CD4-positive, alpha-beta T cell treated with Interleukin-2 at 100 ng/mL for 4 hours (primary cell): Measurements from ENCODE around the gene EHD1.

Experiments used
- DNase-seq: peaks from one replicate; pipeline ENCODE4 v3.0.0-alpha.2; 2020; ENCODE audit warnings: low spot score

The EHD1 gene

GRCh38 chr11:64872790-64873488, 5.5 kb downstream of the EHD1 start:
- DNase-seq = no peak

- DNase-seq = no peak
These were observed 6.9 kb downstream of the EHD1 start for GRCh38 chr11:64871492-64871891.

- no peak for DNase-seq
These were observed 7.4 kb downstream of the EHD1 start for GRCh38 chr11:64870893-64871466.

- no peak for DNase-seq
These were observed 8.1 kb downstream of the EHD1 start for GRCh38 chr11:64870176-64870892.

GRCh38 chr11:64869571-64870175, 8.7 kb downstream of the EHD1 start:
- DNase-seq = no peak

GRCh38 chr11:64868904-64869570, 9.4 kb downstream of the EHD1 start:
- no peak for DNase-seq

- DNase-seq = no peak
These were observed 10.5 kb downstream of the EHD1 start for GRCh38 chr11:64867748-64868462.

GRCh38 chr11:64866173-64866491, 12.3 kb downstream of the EHD1 start:
- DNase-seq = no peak

- peak; percentile 67 for DNase-seq
These were observed 12.9 kb downstream of the EHD1 start for GRCh38 chr11:64865286-64866172.

- peak; percentile 58 for DNase-seq
These were observed 13.7 kb downstream of the EHD1 start for GRCh38 chr11:64864473-64865285.

GRCh38 chr11:64864135-64864472, 14.3 kb downstream of the EHD1 start:
- no peak for DNase-seq

- no peak for DNase-seq
These were observed 14.9 kb downstream of the EHD1 start for GRCh38 chr11:64863391-64864060.

- DNase-seq = no peak
These were observed 15.4 kb downstream of the EHD1 start for GRCh38 chr11:64862987-64863390.

GRCh38 chr11:64861227-64861975, 17.0 kb downstream of the EHD1 start:
- DNase-seq = no peak

- DNase-seq = peak; percentile 73
These were observed 18.6 kb downstream of the EHD1 start for GRCh38 chr11:64859542-64860414.

- peak; percentile 51 for DNase-seq
These were observed 19.8 kb downstream of the EHD1 start for GRCh38 chr11:64858467-64859263.

GRCh38 chr11:64857485-64857884, 20.9 kb downstream of the EHD1 start:
- no peak for DNase-seq
